Measurements from ENCODE around the gene PGM2. TPM values are rescaled to one million over a fixed set of nuclear protein-coding genes. Genes with fewer than 3 reads are reported as not detected.
"Not testable (repeated sequence)": the region's sequence is repeated elsewhere in the genome, so short reads cannot be mapped to it uniquely, and the experiment has no call there.

The PGM2 gene
- total RNA-seq, 1 experiment from 2014 or later, result 28.6 TPM

DNA sequence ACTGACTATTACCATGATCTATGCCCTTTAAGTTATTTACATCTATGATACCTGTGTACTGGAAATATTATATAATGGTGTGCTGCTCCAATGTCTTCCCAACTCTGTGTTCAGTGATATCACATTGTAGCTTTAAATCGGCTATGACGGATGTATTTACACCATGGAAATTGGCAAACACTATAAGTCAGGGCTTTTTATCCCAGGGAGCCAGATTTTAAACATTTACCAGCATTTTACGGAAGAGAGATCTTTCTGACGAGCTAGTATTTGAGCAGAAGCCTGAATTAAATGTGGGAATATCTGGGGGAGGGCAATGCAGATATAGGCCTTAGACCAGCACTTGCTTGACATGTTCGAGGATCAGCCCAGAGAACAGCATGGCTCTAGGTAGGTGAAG lies 7.7 kb upstream of the PGM2 start:
- ATAC-seq (no peak), DNase-seq (no peak)
- TF ChIP-seq EZH2 (IDR thresholded peaks at IDR 0.05; ENCODE audit: low read length, unreplicated experiment) (no peak), EZH2phosphoT487 (IDR thresholded peaks at IDR 0.05; ENCODE audit: borderline replicate concordance, low read length) (no peak)
- TF ChIP-seq, protein P1, sequence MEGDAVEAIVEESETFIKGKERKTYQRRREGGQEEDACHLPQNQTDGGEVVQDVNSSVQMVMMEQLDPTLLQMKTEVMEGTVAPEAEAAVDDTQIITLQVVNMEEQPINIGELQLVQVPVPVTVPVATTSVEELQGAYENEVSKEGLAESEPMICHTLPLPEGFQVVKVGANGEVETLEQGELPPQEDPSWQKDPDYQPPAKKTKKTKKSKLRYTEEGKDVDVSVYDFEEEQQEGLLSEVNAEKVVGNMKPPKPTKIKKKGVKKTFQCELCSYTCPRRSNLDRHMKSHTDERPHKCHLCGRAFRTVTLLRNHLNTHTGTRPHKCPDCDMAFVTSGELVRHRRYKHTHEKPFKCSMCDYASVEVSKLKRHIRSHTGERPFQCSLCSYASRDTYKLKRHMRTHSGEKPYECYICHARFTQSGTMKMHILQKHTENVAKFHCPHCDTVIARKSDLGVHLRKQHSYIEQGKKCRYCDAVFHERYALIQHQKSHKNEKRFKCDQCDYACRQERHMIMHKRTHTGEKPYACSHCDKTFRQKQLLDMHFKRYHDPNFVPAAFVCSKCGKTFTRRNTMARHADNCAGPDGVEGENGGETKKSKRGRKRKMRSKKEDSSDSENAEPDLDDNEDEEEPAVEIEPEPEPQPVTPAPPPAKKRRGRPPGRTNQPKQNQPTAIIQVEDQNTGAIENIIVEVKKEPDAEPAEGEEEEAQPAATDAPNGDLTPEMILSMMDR (conservative IDR thresholded peaks at IDR 0.05; ENCODE audit: low read depth, low read length), result no peak
- ChIA-PET POLR2A (ENCODE audit: unreplicated experiment) (no interaction called here), CTCF (no interaction called here)
- Histone ChIP-seq H3K9me2 (replicated peaks; ENCODE audit: low read length) (no peaks in the 10 kb centered on the region), H3K4me3 (ENCODE audit: low read length) (no peak overlapping the region), H4K20me1 (ENCODE audit: low read length) (no peaks in the 10 kb centered on the region), H3K27ac (ENCODE audit: low read length) (no peak overlapping the region), H3K79me2 (ENCODE audit: low read length) (no peaks in the 10 kb centered on the region), H3K4me1 (ENCODE audit: insufficient read depth, low read length) (no peaks in the 10 kb centered on the region), H3K9me3 (ENCODE audit: low read length) (no peaks in the 10 kb centered on the region), H3K4me2 (ENCODE audit: low read length) (no peak overlapping the region), H3K9ac (ENCODE audit: low read length) (no peak overlapping the region), H3K36me3 (ENCODE audit: low read depth, low read length) (no peaks in the 10 kb centered on the region), H2AFZ (ENCODE audit: low read length) (no peak overlapping the region), H3K27me3 (ENCODE audit: low read length) (no peaks in the 10 kb centered on the region), H3F3A (ENCODE audit: low read length, unreplicated experiment) (no peaks in the 10 kb centered on the region)
- BruUV-seq (replicated peaks), result no TSS peak
- intact Hi-C loops (cut with micrococcal nuclease), result no loop called here

DNA sequence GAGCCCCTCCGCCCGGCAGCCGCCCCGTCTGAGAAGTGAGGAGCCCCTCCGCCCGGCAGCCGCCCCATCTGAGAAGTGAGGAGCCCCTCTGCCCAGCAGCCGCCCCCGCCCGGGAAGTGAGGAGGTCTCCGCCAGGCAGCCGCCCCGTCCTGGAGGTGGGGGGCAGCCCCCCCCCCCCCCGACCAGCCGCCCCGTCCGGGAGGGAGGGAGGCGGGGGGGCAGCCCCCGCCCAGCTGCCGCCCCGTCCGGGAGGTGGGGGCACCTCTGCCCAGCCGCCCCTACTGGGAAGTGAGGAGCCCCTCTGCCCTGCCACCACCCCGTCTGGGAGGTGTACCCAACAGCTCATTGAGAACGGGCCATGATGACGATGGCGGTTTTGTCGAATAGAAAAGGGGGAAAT lies 6.0 kb upstream of the PGM2 start:
- intact Hi-C loops (cut with micrococcal nuclease); H3K9ac ChIP-seq (ENCODE audit: low read length); H3K4me3 ChIP-seq (ENCODE audit: low read length); POLR2A ChIA-PET (ENCODE audit: unreplicated experiment); H3K36me3 ChIP-seq (ENCODE audit: low read depth, low read length); H3K9me3 ChIP-seq (ENCODE audit: low read length); ATAC-seq; H3K4me2 ChIP-seq (ENCODE audit: low read length); H3K27me3 ChIP-seq (ENCODE audit: low read length); H3K79me2 ChIP-seq (ENCODE audit: low read length); H2AFZ ChIP-seq (ENCODE audit: low read length); BruUV-seq (replicated peaks); H4K20me1 ChIP-seq (ENCODE audit: low read length); H3F3A ChIP-seq (ENCODE audit: low read length, unreplicated experiment); H3K4me1 ChIP-seq (ENCODE audit: insufficient read depth, low read length); H3K9me2 ChIP-seq (replicated peaks; ENCODE audit: low read length); CTCF ChIA-PET; H3K27ac ChIP-seq (ENCODE audit: low read length); DNase-seq: not testable (repeated sequence)

GRCh38 chr4:37821953-37822605 lies 4.4 kb upstream of the PGM2 start:
- POLR2A ChIA-PET (ENCODE audit: unreplicated experiment), result no interaction called here
- Histone ChIP-seq H3K27me3 (ENCODE audit: low read length) (no peaks in the 10 kb centered on the region), H3F3A (ENCODE audit: low read length, unreplicated experiment) (no peaks in the 10 kb centered on the region)

More at GRCh38 chr4:37821953-37822605, 4.4 kb upstream of the PGM2 start:
- H3K4me3 ChIP-seq (ENCODE audit: low read length), result no peak overlapping the region
- no peaks in the 10 kb centered on the region for H4K20me1 ChIP-seq (ENCODE audit: low read length)
- H2AFZ ChIP-seq (ENCODE audit: low read length), result no peak overlapping the region
- no peak overlapping the region for H3K9ac ChIP-seq (ENCODE audit: low read length)
- H3K36me3 ChIP-seq (ENCODE audit: low read depth, low read length), result no peaks in the 10 kb centered on the region
- no peak for DNase-seq
- H3K79me2 ChIP-seq (ENCODE audit: low read length), result peaks cover 6% of the 10 kb centered on the region
- CTCF ChIA-PET, result no interaction called here
- intact Hi-C loops (cut with micrococcal nuclease), result no loop called here
- TF ChIP-seq EZH2phosphoT487 (IDR thresholded peaks at IDR 0.05; ENCODE audit: borderline replicate concordance, low read length), result no peak
- H3K4me2 ChIP-seq (ENCODE audit: low read length), result no peak overlapping the region
- H3K9me2 ChIP-seq (replicated peaks; ENCODE audit: low read length), result no peaks in the 10 kb centered on the region
- ATAC-seq, result no peak
- H3K9me3 ChIP-seq (ENCODE audit: low read length), result no peaks in the 10 kb centered on the region
- BruUV-seq (replicated peaks), result no TSS peak
- no peaks in the 10 kb centered on the region for H3K4me1 ChIP-seq (ENCODE audit: insufficient read depth, low read length)
- H3K27ac ChIP-seq (ENCODE audit: low read length), result no peak overlapping the region
